Esophagus muscularis mucosa (tissue), 3 donors: Measurements from ENCODE around the gene FAM136A.

ENCODE experiments used
- POLR2A ChIP-seq: fragments of 450-650 bp; IDR thresholded peaks from one replicate; pipeline ENCODE4 v1.6.1; 2017; ENCODE audit warnings: antibody characterized with exemption, moderate library complexity, mild to moderate bottlenecking, low read depth
- TF ChIP-seq, protein P1 (sequence below), 3 experiments: fragments of 200-600 bp in 2 of 3; fragments of 450-650 bp in 1 of 3; sonication (generic) in 2 of 3; IDR thresholded peaks; one replicate each; pipeline ENCODE4 v1.5.1; 2017 to 2019; ENCODE audit warnings: antibody characterized with exemption in 3 of 3, mild to moderate bottlenecking in 2 of 3, moderate library complexity in 1 of 3

DNA sequence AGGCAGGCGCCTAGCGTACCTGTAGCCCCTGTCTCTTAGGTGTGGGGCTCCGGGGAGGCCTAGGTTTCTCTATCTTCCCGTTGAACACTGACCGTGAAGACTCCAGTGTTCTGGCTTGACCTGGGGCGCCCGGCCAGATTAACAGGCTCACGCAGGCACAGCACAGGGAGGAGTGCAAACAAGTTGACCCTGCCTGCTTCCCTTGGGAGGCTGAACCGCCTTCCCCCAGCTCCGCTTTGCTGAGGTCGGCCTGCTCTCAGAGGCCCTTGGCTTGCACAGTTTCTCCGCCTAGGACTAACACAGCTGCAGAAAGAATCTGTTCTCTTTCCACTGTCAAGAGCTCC is 43.4 kb downstream of the FAM136A start:
- TF ChIP-seq, protein P1, sequence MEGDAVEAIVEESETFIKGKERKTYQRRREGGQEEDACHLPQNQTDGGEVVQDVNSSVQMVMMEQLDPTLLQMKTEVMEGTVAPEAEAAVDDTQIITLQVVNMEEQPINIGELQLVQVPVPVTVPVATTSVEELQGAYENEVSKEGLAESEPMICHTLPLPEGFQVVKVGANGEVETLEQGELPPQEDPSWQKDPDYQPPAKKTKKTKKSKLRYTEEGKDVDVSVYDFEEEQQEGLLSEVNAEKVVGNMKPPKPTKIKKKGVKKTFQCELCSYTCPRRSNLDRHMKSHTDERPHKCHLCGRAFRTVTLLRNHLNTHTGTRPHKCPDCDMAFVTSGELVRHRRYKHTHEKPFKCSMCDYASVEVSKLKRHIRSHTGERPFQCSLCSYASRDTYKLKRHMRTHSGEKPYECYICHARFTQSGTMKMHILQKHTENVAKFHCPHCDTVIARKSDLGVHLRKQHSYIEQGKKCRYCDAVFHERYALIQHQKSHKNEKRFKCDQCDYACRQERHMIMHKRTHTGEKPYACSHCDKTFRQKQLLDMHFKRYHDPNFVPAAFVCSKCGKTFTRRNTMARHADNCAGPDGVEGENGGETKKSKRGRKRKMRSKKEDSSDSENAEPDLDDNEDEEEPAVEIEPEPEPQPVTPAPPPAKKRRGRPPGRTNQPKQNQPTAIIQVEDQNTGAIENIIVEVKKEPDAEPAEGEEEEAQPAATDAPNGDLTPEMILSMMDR (IDR thresholded peaks at IDR 0.05) = no peak
- TF ChIP-seq POLR2A = no peak
